OCI-LY3 (cell line): ENCODE measurements around the gene HAPSTR1.

Source experiments
- H2AFZ ChIP-seq: fragments of 200-600, 300-600 bp; shearing (Covaris generic); 2 replicates; pipeline ENCODE4 v1.6.0; 2014; ENCODE audit warnings: antibody characterized with exemption, low read depth, low read length
- H3K27ac ChIP-seq: fragments of 200-600, 300-600 bp; sonication (generic); 2 replicates; pipeline ENCODE4 v1.5.1; 2014; ENCODE audit warnings: mild to moderate bottlenecking, low read length, moderate library complexity, mixed read lengths
- H3K27me3 ChIP-seq: fragments of 200-600, 300-600 bp; sonication (generic); 2 replicates; pipeline ENCODE4 v1.6.1; 2014; ENCODE audit warnings: low read depth, low read length, mixed read lengths
- H3K36me3 ChIP-seq: fragments of 200-600, 300-600 bp; sonication (generic); replicated peaks from 2 replicates; pipeline ENCODE3; 2014; ENCODE audit warnings: low read depth, low read length, mixed read lengths
- H3K4me1 ChIP-seq: fragments of 300-600, 200-600 bp; sonication (generic); 2 replicates; pipeline ENCODE4 v1.6.1; 2014; ENCODE audit warnings: low read length, mixed read lengths
- H3K4me2 ChIP-seq: fragments of 200-600, 300-600 bp; sonication (generic); 2 replicates; pipeline ENCODE4 v1.6.1; 2014; ENCODE audit warnings: low read length, mixed read lengths
- H3K4me3 ChIP-seq: fragments of 300-600, 200-600 bp; sonication (generic); 2 replicates; pipeline ENCODE4 v1.5.1; 2014; ENCODE audit warnings: antibody characterized with exemption, mild to moderate bottlenecking, low read length, moderate library complexity
- H3K79me2 ChIP-seq: fragments of 300-600, 200-600 bp; shearing (Covaris generic); 2 replicates; pipeline ENCODE4 v1.6.1; 2014; ENCODE audit warnings: mild to moderate bottlenecking, low read length, mixed read lengths
- H3K9ac ChIP-seq: fragments of 300-600, 200-600 bp; shearing (Covaris generic); 2 replicates; pipeline ENCODE4 v1.6.0; 2014; ENCODE audit warnings: mild to moderate bottlenecking, low read length, moderate library complexity
- H3K9me3 ChIP-seq: fragments of 200-600, 300-600 bp; shearing (Covaris generic); 2 replicates; pipeline ENCODE4 v1.6.1; 2014; ENCODE audit warnings: low read length, mixed read lengths; ENCODE audit not compliant: insufficient read depth
- H4K20me1 ChIP-seq: fragments of 200-600, 300-600 bp; sonication (generic); 2 replicates; pipeline ENCODE4 v1.6.1; 2016; ENCODE audit warnings: low read length, mixed read lengths; ENCODE audit not compliant: insufficient read depth
- EZH2phosphoT487 ChIP-seq: fragments of 200-600 bp; shearing (Covaris generic); IDR thresholded peaks from 2 replicates; pipeline ENCODE4 v1.6.1; 2018; ENCODE audit warnings: antibody characterized with exemption, mixed run types, low read depth
- TF ChIP-seq, protein P1 (sequence below): fragments of 200-600, 300-600 bp; sonication (generic); IDR thresholded peaks from 2 replicates; pipeline ENCODE4 v1.5.1; 2014; ENCODE audit warnings: antibody characterized with exemption, low read length, low read depth

HAPSTR1 gene

DNA sequence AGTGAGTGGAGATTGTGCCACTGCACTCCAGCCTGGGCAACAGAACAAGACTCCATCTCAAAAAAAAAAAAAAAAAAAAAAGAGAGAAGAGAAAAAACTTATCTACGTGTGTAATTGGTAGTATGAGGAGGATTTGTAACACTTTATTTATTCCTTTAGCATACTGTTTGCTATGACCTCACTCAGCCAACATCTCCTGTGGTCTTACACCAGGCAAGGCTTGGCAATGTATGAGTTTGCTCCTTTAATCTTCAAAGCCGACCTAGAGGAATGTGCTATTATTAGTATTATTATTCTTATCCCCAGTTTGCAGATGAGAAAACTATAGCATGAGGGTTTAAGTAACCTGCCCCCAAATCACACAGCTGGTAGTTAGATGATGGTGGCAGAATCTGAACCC lies 35.8 kb upstream of the HAPSTR1 start:
- no peak overlapping the region for H3K4me2 ChIP-seq
- H3K9ac ChIP-seq = no peak overlapping the region
- H3K36me3 ChIP-seq = no peaks in the 10 kb centered on the region
- H3K79me2 ChIP-seq = no peaks in the 10 kb centered on the region
- H3K9me3 ChIP-seq = no peaks in the 10 kb centered on the region
- no peaks in the 10 kb centered on the region for H4K20me1 ChIP-seq
- no peaks in the 10 kb centered on the region for H3K4me1 ChIP-seq
- no peak overlapping the region for H3K4me3 ChIP-seq
- no peak for TF ChIP-seq EZH2phosphoT487
- TF ChIP-seq, protein P1, sequence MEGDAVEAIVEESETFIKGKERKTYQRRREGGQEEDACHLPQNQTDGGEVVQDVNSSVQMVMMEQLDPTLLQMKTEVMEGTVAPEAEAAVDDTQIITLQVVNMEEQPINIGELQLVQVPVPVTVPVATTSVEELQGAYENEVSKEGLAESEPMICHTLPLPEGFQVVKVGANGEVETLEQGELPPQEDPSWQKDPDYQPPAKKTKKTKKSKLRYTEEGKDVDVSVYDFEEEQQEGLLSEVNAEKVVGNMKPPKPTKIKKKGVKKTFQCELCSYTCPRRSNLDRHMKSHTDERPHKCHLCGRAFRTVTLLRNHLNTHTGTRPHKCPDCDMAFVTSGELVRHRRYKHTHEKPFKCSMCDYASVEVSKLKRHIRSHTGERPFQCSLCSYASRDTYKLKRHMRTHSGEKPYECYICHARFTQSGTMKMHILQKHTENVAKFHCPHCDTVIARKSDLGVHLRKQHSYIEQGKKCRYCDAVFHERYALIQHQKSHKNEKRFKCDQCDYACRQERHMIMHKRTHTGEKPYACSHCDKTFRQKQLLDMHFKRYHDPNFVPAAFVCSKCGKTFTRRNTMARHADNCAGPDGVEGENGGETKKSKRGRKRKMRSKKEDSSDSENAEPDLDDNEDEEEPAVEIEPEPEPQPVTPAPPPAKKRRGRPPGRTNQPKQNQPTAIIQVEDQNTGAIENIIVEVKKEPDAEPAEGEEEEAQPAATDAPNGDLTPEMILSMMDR = no peak
- H3K27ac ChIP-seq = no peak overlapping the region
- H2AFZ ChIP-seq = no peak overlapping the region
- H3K27me3 ChIP-seq = no peaks in the 10 kb centered on the region

DNA sequence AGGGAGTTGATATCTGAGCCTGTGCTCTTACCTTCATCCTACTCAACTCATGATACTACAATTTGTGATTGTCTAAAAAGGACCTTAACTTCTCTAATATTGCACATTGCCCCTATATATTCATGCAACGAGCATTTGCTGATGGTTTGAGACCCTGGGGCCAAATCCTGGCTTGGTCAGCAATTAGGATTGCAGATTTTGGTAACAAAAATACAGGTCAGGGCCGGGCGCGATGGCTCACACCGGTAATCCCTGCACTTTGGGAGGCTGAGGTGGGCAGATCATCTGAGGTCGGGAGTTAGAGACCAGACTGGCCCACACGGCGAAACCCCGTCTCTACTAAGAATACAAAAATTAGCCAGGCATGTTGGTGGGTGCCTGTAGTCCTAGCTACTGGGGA lies 35.4 kb upstream of the HAPSTR1 start:
- Histone ChIP-seq H3K4me3 (no peak overlapping the region), H3K9me3 (no peaks in the 10 kb centered on the region), H3K36me3 (no peaks in the 10 kb centered on the region), H4K20me1 (no peaks in the 10 kb centered on the region), H3K4me1 (no peaks in the 10 kb centered on the region), H3K9ac (no peak overlapping the region), H2AFZ (no peak overlapping the region), H3K27me3 (peaks cover under 1% of the 10 kb centered on the region; the same call in 1 of the 2 replicates), H3K4me2 (no peak overlapping the region), H3K79me2 (no peaks in the 10 kb centered on the region), H3K27ac (no peak overlapping the region)
- TF ChIP-seq EZH2phosphoT487 = no peak
- TF ChIP-seq, protein P1 = no peak

DNA sequence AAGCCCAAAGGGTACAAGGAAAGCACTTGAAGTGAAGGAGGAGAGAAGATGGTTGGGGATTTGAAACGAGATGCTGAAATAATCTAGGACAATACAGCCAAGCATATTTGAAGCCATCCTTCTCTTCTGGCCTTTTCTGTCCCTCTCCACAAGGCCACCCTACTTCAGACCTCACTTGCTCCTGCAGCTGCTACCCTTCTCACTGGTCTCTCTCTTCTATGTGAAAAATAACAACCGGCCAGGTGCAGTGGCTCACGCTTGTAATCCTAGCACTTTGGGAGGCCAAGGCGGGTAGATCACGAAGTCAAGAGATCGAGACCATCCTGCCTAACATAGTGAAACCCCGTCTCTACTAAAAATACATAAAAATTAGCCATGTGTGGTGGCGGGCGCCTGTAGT lies 33.2 kb upstream of the HAPSTR1 start:
- Histone ChIP-seq H3K9me3 (no peaks in the 10 kb centered on the region), H3K27me3 (peaks cover 8% of the 10 kb centered on the region; the same call in 1 of the 2 replicates), H3K36me3 (no peaks in the 10 kb centered on the region), H3K4me3 (no peak overlapping the region), H3K79me2 (no peaks in the 10 kb centered on the region), H3K4me1 (peaks cover 2% of the 10 kb centered on the region; the same call in 1 of the 2 replicates), H3K4me2 (no peak overlapping the region), H3K27ac (no peak overlapping the region), H4K20me1 (no peaks in the 10 kb centered on the region), H2AFZ (no peak overlapping the region), H3K9ac (no peak overlapping the region)
- no peak for TF ChIP-seq EZH2phosphoT487

DNA sequence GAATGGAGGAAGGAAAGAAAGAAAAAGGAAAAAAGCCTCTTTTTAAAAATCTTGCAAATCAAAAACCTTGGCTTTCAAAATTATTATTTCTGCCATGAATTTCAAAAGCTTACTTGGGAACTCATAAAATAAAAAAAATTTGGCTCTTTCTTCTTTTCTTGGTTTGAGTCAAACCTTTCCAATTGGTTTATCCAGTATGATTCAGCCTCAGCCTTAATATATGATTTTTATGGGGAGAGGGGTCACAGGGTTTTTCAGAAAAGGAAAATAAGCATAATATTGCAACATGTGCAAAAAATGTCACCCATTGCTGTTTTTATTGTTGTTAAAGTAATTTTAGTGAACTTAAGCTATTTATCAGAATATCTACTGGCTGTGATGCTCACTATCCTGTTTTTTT lies 31.2 kb upstream of the HAPSTR1 start:
- Histone ChIP-seq H3K9ac (no peak overlapping the region), H3K4me1 (peaks cover 2% of the 10 kb centered on the region; the same call in 1 of the 2 replicates), H3K36me3 (no peaks in the 10 kb centered on the region), H2AFZ (no peak overlapping the region), H3K4me3 (no peak overlapping the region), H3K9me3 (no peaks in the 10 kb centered on the region), H4K20me1 (no peaks in the 10 kb centered on the region), H3K79me2 (no peaks in the 10 kb centered on the region), H3K4me2 (no peak overlapping the region), H3K27ac (no peak overlapping the region), H3K27me3 (peaks cover 8% of the 10 kb centered on the region; the same call in 1 of the 2 replicates)
- TF ChIP-seq, protein P1 = no peak
- no peak for TF ChIP-seq EZH2phosphoT487
